Measurements from ENCODE around the gene MSL1. TPM values are rescaled to one million over a fixed set of nuclear protein-coding genes. Genes with fewer than 3 reads are reported as not detected.

Gene MSL1
- polyA plus RNA-seq, 1 donor from 2014 or later: 137 TPM

- no peak overlapping the region for H3K27ac ChIP-seq (ENCODE audit: low read length)
- no peaks in the 10 kb centered on the region for H4K20me1 ChIP-seq (ENCODE audit: insufficient read depth)
- H3K4me3 ChIP-seq (ENCODE audit: low read length): peak overlapping the region; percentile 78
- no peaks in the 10 kb centered on the region for H3K9me2 ChIP-seq (ENCODE audit: insufficient read depth, low read length)
- H3K27me3 ChIP-seq (ENCODE audit: insufficient read depth, low read depth, low read length): no peaks in the 10 kb centered on the region
- peak overlapping the region; percentile 55 for H3K9ac ChIP-seq (ENCODE audit: low read length)
- TF ChIP-seq MXI1 (conservative IDR thresholded peaks at IDR 0.05; ENCODE audit: poor library complexity, severe bottlenecking): peak; percentile 92
- no peak for TF ChIP-seq TAF1 (IDR thresholded peaks at IDR 0.05; ENCODE audit: low read depth)
- no peak overlapping the region for H2AFZ ChIP-seq (ENCODE audit: low read depth, low read length)
- H3K9me3 ChIP-seq (ENCODE audit: low read length): no peaks in the 10 kb centered on the region
- no peaks in the 10 kb centered on the region for H3K36me3 ChIP-seq (ENCODE audit: insufficient read depth, low read length)
- peak overlapping the region; percentile 87 for H3K4me2 ChIP-seq (ENCODE audit: low read length)
- H3K79me2 ChIP-seq (replicated peaks; ENCODE audit: insufficient read depth, low read length): no peaks in the 10 kb centered on the region
- no peaks in the 10 kb centered on the region for H3F3A ChIP-seq (ENCODE audit: insufficient read depth, low read length, poor library complexity, severe bottlenecking)
Observed at GRCh38 chr17:40098846-40099618, 22.7 kb upstream of the MSL1 start.

GRCh38 chr17:40099619-40100418 lies 22.0 kb upstream of the MSL1 start:
- Histone ChIP-seq H3K79me2 (replicated peaks; ENCODE audit: insufficient read depth, low read length) (no peaks in the 10 kb centered on the region), H3K4me2 (ENCODE audit: low read length) (peak overlapping the region; percentile 87), H3K27ac (ENCODE audit: low read length) (peak overlapping the region; percentile 52), H3K9me3 (ENCODE audit: low read length) (no peaks in the 10 kb centered on the region), H3K9me2 (ENCODE audit: insufficient read depth, low read length) (no peaks in the 10 kb centered on the region), H3K4me3 (ENCODE audit: low read length) (peak overlapping the region; percentile 78), H2AFZ (ENCODE audit: low read depth, low read length) (peak overlapping the region; percentile 24), H4K20me1 (ENCODE audit: insufficient read depth) (no peaks in the 10 kb centered on the region), H3K27me3 (ENCODE audit: insufficient read depth, low read depth, low read length) (no peaks in the 10 kb centered on the region), H3F3A (ENCODE audit: insufficient read depth, low read length, poor library complexity, severe bottlenecking) (no peaks in the 10 kb centered on the region), H3K36me3 (ENCODE audit: insufficient read depth, low read length) (no peaks in the 10 kb centered on the region), H3K9ac (ENCODE audit: low read length) (peak overlapping the region; percentile 55)
- no peak for TF ChIP-seq POLR2AphosphoS5 (IDR thresholded peaks at IDR 0.05)
- no peak for TF ChIP-seq MXI1 (conservative IDR thresholded peaks at IDR 0.05; ENCODE audit: poor library complexity, severe bottlenecking)
- TF ChIP-seq REST (IDR thresholded peaks at IDR 0.05; ENCODE audit: borderline replicate concordance): no peak
- TF ChIP-seq TAF1 (IDR thresholded peaks at IDR 0.05; ENCODE audit: low read depth): no peak
- TF ChIP-seq EZH2 (IDR thresholded peaks at IDR 0.05; ENCODE audit: borderline replicate concordance, insufficient read depth, low read length, poor library complexity, severe bottlenecking): no peak
- TF ChIP-seq CTCF (IDR thresholded peaks at IDR 0.05; ENCODE audit: poor library complexity, severe bottlenecking): no peak
- no peak for TF ChIP-seq EP300 (conservative IDR thresholded peaks at IDR 0.05; ENCODE audit: poor library complexity, severe bottlenecking)
- TF ChIP-seq RAD21 (conservative IDR thresholded peaks at IDR 0.05): no peak
- no peak for TF ChIP-seq SMC3 (conservative IDR thresholded peaks at IDR 0.05; ENCODE audit: poor library complexity)
